NB4 (cell line): ENCODE measurements around the gene FXR1.
A peak's percentile ranks its signal among the peaks of the same experiment; 100 is the strongest.

ENCODE experiments used
- DNase-seq: peaks from one replicate; pipeline ENCODE4 v3.0.0; 2010; ENCODE audit warnings: low read depth
- H3K4me3 ChIP-seq: one replicate; pipeline ENCODE4 v1.5.1; 2011; ENCODE audit warnings: mild to moderate bottlenecking, low read depth, low read length, moderate library complexity
- MAX ChIP-seq: IDR thresholded peaks from 2 replicates; pipeline ENCODE4 v1.6.1; 2011; ENCODE audit warnings: low read depth, low read length
- MYC ChIP-seq: IDR thresholded peaks from 2 replicates; pipeline ENCODE4 v1.6.1; 2011; ENCODE audit warnings: low read depth, low read length
- POLR2A ChIP-seq: IDR thresholded peaks from 2 replicates; pipeline ENCODE4 v1.6.1; 2011; ENCODE audit warnings: mild to moderate bottlenecking; ENCODE audit not compliant: insufficient read length; ENCODE audit errors: extremely low read depth
- TF ChIP-seq, protein P1 (sequence below): IDR thresholded peaks from one replicate; pipeline ENCODE4 v1.5.1; 2012; ENCODE audit warnings: low read depth, low read length

FXR1 gene

GRCh38 chr3:180947761-180948390, 35.4 kb downstream of the FXR1 start:
- no peak for TF ChIP-seq MAX
- TF ChIP-seq MYC: no peak
- no peak for TF ChIP-seq POLR2A
- TF ChIP-seq, protein P1, sequence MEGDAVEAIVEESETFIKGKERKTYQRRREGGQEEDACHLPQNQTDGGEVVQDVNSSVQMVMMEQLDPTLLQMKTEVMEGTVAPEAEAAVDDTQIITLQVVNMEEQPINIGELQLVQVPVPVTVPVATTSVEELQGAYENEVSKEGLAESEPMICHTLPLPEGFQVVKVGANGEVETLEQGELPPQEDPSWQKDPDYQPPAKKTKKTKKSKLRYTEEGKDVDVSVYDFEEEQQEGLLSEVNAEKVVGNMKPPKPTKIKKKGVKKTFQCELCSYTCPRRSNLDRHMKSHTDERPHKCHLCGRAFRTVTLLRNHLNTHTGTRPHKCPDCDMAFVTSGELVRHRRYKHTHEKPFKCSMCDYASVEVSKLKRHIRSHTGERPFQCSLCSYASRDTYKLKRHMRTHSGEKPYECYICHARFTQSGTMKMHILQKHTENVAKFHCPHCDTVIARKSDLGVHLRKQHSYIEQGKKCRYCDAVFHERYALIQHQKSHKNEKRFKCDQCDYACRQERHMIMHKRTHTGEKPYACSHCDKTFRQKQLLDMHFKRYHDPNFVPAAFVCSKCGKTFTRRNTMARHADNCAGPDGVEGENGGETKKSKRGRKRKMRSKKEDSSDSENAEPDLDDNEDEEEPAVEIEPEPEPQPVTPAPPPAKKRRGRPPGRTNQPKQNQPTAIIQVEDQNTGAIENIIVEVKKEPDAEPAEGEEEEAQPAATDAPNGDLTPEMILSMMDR: no peak
- DNase-seq: peak; percentile 7
- no peak overlapping the region for H3K4me3 ChIP-seq

- no peak overlapping the region for H3K4me3 ChIP-seq
- no peak for TF ChIP-seq MAX
- no peak for TF ChIP-seq POLR2A
- TF ChIP-seq, protein P1: no peak
- no peak for TF ChIP-seq MYC
- no peak for DNase-seq
Observed at GRCh38 chr3:180959691-180960090, 47.2 kb downstream of the FXR1 start.

DNA sequence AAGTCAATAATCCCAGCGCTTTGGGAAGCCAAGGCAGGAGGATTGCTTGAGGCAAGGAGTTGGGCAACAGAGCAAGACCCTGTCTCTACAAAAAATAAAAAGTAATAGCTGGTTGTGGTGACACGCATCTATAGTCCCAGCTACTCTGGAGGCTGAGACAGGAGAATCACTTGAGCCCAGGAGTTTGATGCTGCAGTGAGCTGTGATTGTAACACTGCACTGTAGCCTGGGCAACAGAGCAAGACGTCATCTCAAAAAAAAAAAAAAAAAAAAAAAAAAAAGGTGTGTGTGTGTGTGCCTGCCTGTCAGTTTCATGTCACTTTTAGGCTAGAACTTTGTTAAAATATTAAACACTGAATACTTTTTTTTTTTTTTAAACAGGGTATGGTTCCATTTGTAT, 48.6 kb downstream of the FXR1 start:
- DNase-seq: no peak
- no peak overlapping the region for H3K4me3 ChIP-seq
- TF ChIP-seq MYC (no peak), POLR2A (no peak), MAX (no peak)
- TF ChIP-seq, protein P1: no peak

DNA sequence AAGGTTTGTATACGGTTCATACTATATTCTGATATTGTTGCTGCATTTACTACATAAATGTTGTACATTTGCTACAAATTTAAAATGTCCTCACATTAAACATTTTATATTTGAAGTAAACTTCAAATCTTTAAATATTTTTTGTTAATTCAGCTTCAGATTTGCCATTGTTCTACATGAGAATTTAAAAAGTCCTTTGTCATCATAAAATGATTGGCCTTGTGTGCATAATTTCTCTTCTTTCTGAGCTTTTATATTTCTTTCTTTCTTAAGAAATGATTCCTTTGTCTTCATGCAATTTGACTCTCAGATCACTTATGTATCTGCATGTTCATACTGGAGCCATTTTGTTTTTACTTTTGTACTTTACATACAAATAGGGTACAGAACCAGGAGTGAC, 49.1 kb downstream of the FXR1 start:
- TF ChIP-seq MAX (no peak), POLR2A (no peak), MYC (no peak)
- TF ChIP-seq, protein P1: no peak

GRCh38 chr3:180962530-180962929, 50.1 kb downstream of the FXR1 start:
- no peak overlapping the region for H3K4me3 ChIP-seq
- no peak for DNase-seq
- TF ChIP-seq, protein P1: no peak
- TF ChIP-seq MYC (no peak), MAX (no peak), POLR2A (no peak)

More for the DNA sequence above, 49.1 kb downstream of the FXR1 start:
- no peak for DNase-seq
- no peak overlapping the region for H3K4me3 ChIP-seq
